ENCODE results near the gene PPFIA1. TPM values are rescaled to one million over a fixed set of nuclear protein-coding genes. Genes with fewer than 3 reads are reported as not detected.
A peak's percentile ranks its signal among the peaks of the same experiment; 100 is the strongest.

The PPFIA1 gene
- total and polyA plus RNA-seq, 2 of the 8 experiments (the other 6 are each of a cell fraction or from before 2014, with no cell fraction given), result 44.3 to 73.5 TPM

DNA sequence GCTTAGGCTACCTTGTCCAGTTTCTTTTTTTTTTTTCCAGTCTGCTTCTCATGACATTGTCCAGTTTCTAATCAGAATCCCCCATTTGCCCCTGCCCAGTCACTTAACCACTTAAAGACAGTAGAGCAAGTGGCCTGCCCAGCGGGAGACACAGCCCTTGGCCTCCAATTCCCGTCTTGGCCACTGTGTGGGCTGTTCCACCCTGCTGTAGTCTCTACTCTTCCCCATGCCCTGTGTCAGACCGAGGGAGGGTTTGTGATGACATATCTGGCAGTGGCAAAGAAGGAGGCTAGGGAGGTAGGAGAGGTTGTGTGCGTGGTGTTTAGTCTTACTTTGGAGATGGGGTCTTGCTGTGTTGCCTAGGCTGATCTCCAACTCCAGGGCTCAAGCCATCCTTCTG, 11.5 kb downstream of the PPFIA1 start:
- H3K23ac ChIP-seq (ENCODE audit: insufficient read length), result no peak overlapping the region
- H4K5ac ChIP-seq (ENCODE audit: insufficient read length, low read depth, low read length), result no peak overlapping the region
- no peak overlapping the region for H4K91ac ChIP-seq (replicated peaks; ENCODE audit: insufficient read length, low read length)
- no peak overlapping the region for H2BK20ac ChIP-seq (ENCODE audit: low read length)
- no peak overlapping the region for H3K9ac ChIP-seq (replicated peaks in 1 of 4; ENCODE audit: extremely low read depth in 1 of 4, low read depth in 3 of 4, low read length in 3 of 4)
- H2AFZ ChIP-seq (ENCODE audit: low read length), result no peak overlapping the region
- POLR2A ChIA-PET (ENCODE audit: partially characterized antibody), result no interaction called here
- H3K23me2 ChIP-seq (ENCODE audit: low read depth, low read length), result no peaks in the 10 kb centered on the region; the same call in 1 of the 2 replicates
- H3K4me2 ChIP-seq (ENCODE audit: insufficient read depth in 1 of 2, low read depth in 2 of 2, low read length in 2 of 2), result no peak overlapping the region
- DNase-seq (ENCODE audit: low read depth in 1 of 2, low spot score in 2 of 2) (no peak), FAIRE-seq (no peak)
- H3K14ac ChIP-seq (ENCODE audit: insufficient read length), result no peak overlapping the region
- no peak for TF ChIP-seq SUZ12 (IDR thresholded peaks at IDR 0.05; ENCODE audit: low read length)
- TF ChIP-seq, protein P1, sequence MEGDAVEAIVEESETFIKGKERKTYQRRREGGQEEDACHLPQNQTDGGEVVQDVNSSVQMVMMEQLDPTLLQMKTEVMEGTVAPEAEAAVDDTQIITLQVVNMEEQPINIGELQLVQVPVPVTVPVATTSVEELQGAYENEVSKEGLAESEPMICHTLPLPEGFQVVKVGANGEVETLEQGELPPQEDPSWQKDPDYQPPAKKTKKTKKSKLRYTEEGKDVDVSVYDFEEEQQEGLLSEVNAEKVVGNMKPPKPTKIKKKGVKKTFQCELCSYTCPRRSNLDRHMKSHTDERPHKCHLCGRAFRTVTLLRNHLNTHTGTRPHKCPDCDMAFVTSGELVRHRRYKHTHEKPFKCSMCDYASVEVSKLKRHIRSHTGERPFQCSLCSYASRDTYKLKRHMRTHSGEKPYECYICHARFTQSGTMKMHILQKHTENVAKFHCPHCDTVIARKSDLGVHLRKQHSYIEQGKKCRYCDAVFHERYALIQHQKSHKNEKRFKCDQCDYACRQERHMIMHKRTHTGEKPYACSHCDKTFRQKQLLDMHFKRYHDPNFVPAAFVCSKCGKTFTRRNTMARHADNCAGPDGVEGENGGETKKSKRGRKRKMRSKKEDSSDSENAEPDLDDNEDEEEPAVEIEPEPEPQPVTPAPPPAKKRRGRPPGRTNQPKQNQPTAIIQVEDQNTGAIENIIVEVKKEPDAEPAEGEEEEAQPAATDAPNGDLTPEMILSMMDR (IDR thresholded peaks at IDR 0.05; ENCODE audit: control extremely low read depth in 1 of 3, insufficient read depth in 1 of 3, low read depth in 1 of 3, low read length in 3 of 3), result peak in 2 of 3 experiments; percentile 14 to 21; a peak in 2 of 4 replicates
- no peak overlapping the region for H2BK15ac ChIP-seq (ENCODE audit: low read length)
- H3K4ac ChIP-seq (replicated peaks; ENCODE audit: insufficient read length, low read depth, low read length), result no peak overlapping the region
- H2BK12ac ChIP-seq (ENCODE audit: low read depth, low read length), result no peak overlapping the region
- H3K79me2 ChIP-seq (ENCODE audit: control insufficient read depth in 1 of 2, insufficient read depth in 2 of 2, low read length in 2 of 2), result peaks cover 4 to 72% of the 10 kb centered on the region in 2 experiments; a peak in 3 of 4 replicates
- no peak overlapping the region for H3K56ac ChIP-seq (replicated peaks; ENCODE audit: insufficient read length, low read depth, low read length)
- H4K8ac ChIP-seq (ENCODE audit: extremely low read depth, insufficient read depth, low read length), result no peak overlapping the region
- H3K79me1 ChIP-seq (ENCODE audit: low read depth, low read length), result peaks cover 16% of the 10 kb centered on the region
- H3K18ac ChIP-seq (ENCODE audit: extremely low read depth, low read length), result no peak overlapping the region
- no peak overlapping the region for H3K27ac ChIP-seq (ENCODE audit: low read depth, low read length)
- no peak overlapping the region for H2AK5ac ChIP-seq (ENCODE audit: low read depth, low read length)
- no peaks in the 10 kb centered on the region for H3K27me3 ChIP-seq (replicated peaks in 1 of 4; ENCODE audit: control insufficient read depth in 3 of 4, extremely low read depth in 1 of 4, insufficient read depth in 3 of 4, low read length in 3 of 4)
- no peak overlapping the region for H2BK120ac ChIP-seq (replicated peaks; ENCODE audit: low read depth, low read length)
- H4K20me1 ChIP-seq (replicated peaks in 1 of 2; ENCODE audit: control insufficient read depth in 1 of 2, insufficient read depth in 2 of 2, low read length in 2 of 2), result peaks cover 17 to 24% of the 10 kb centered on the region in 2 experiments
- no peak overlapping the region for H3K4me3 ChIP-seq (ENCODE audit: extremely low read depth in 1 of 4, insufficient read depth in 2 of 4, low read depth in 3 of 4, low read length in 4 of 4)
- CTCF ChIA-PET (ENCODE audit: partially characterized antibody), result interaction anchor here (1.0 kb wide), 1 partner anchor 9 kb away, joined by 3 read pairs; no protein-coding TSS in a partner anchor
- no peaks in the 10 kb centered on the region for H3K9me3 ChIP-seq (ENCODE audit: insufficient read depth in 2 of 2, low read depth in 1 of 2, low read length in 1 of 2)
- peaks cover 10 to 41% (median 27%) of the 10 kb centered on the region in 4 experiments; a peak in 7 of 8 replicates for H3K36me3 ChIP-seq (ENCODE audit: control insufficient read depth in 2 of 4, insufficient read depth in 4 of 4, low read length in 3 of 4)
- no peak overlapping the region for H2BK5ac ChIP-seq (ENCODE audit: low read depth, low read length)
- H3K4me1 ChIP-seq (replicated peaks in 1 of 4; ENCODE audit: control insufficient read depth in 3 of 4, insufficient read depth in 4 of 4, low read length in 3 of 4), result no peaks in the 10 kb centered on the region; a peak in 1 of 7 replicates
- WGBS, 2 experiments (ENCODE audit: extremely low coverage in 1 of 2, insufficient coverage in 1 of 2, insufficient read length in 1 of 2, insufficient replicate concordance in 2 of 2, low coverage in 1 of 2, low lambda C conversion rate in 2 of 2, missing lambda C conversion rate in 1 of 2), result 83% methylated on average over 4 of the region's 4 CpGs; no CpG with 5 or more reads in 1 of the 2 experiments

Measured in H1 (cell line).